Cardiac muscle cell (in vitro differentiated cells and primary cell): ENCODE data around the gene RNU4-1. TPM values are rescaled to one million over a fixed set of nuclear protein-coding genes. Genes with fewer than 3 reads are reported as not detected.
A peak's percentile ranks its signal among the peaks of the same experiment; 100 is the strongest.

Experiments
- DNase-seq, 2 donors: peaks; one replicate each; pipeline versions ENCODE4 v3.0.0 to v3.0.0-alpha.2; 2010 to 2017; ENCODE audit warnings: low read depth in 1 of 2, low spot score in 1 of 2
- H3K27ac ChIP-seq: fragments of 200-600 bp; sonication (generic); 2 replicates; pipeline ENCODE4 v1.5.1; 2016
- H3K27me3 ChIP-seq: fragments of 200-600 bp; sonication (generic); 2 replicates; pipeline ENCODE4 v1.6.0; 2016; ENCODE audit warnings: control low read depth
- H3K36me3 ChIP-seq: fragments of 200-600 bp; sonication (generic); 2 replicates; pipeline ENCODE4 v1.5.1; 2016; ENCODE audit warnings: control low read depth
- H3K4me1 ChIP-seq: fragments of 200-600 bp; sonication (generic); 2 replicates; pipeline ENCODE4 v1.8.1; 2017; ENCODE audit warnings: low read depth, mild to moderate bottlenecking, mixed run types
- H3K4me3 ChIP-seq: fragments of 200-600 bp; sonication (generic); 2 replicates; pipeline ENCODE4 v1.5.1; 2016; ENCODE audit warnings: mild to moderate bottlenecking
- H3K9me3 ChIP-seq: fragments of 200-600 bp; sonication (generic); 2 replicates; pipeline ENCODE4 v1.5.1; 2017; ENCODE audit warnings: low read depth, mild to moderate bottlenecking, control low read depth
- polyA plus RNA-seq: library from polyadenylated mRNA; unstranded; fragments of >200 nt; fragmentation: Nextera tagmentation; extraction: Ambion mirVana; gene quantifications from 2 replicates; pipeline ENCODE4 v1.2.1, GENCODE V29; 2016
- total RNA-seq: library from RNA; depleted of rRNA; stranded (reverse); fragments of >200 nt; gene quantifications from 2 replicates; pipeline ENCODE4 v1.2.3, GENCODE V29; 2016
- TF ChIP-seq, protein P1 (sequence below): IDR thresholded peaks from 2 replicates; pipeline ENCODE4 v1.5.1; 2012; ENCODE audit warnings: low read depth, mild to moderate bottlenecking, low read length

RNU4-1 gene
- total and polyA plus RNA-seq, 2 experiments from 2014 or later, result not detected

DNA sequence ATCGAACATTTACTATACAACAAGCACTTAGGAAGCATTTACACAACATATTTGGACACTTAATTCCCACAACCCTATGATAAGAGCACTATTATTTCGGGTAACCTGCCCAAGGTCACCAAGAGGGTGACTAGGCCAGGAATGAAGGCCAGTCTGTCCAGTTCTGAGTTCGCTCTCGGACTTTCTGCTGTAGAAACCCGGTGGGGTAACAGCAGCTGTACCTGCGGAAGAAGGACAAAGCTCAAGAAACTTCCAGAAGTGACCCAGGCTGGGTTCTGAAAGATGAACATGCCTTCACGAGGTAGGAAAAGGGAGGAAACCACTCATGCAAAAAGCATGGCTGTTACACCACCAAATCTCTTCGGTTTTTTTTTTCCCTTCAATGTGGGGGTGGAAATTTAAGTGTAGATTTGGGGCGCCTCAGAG lies 23.8 kb upstream of the RNU4-1 start:
- peaks cover 8% of the 10 kb centered on the region for H3K4me1 ChIP-seq
- peak overlapping the region; percentile 90 for H3K27ac ChIP-seq
- H3K27me3 ChIP-seq, result no peaks in the 10 kb centered on the region
- peak overlapping the region; percentile 33 for H3K4me3 ChIP-seq
- H3K9me3 ChIP-seq, result no peaks in the 10 kb centered on the region
- TF ChIP-seq, protein P1, sequence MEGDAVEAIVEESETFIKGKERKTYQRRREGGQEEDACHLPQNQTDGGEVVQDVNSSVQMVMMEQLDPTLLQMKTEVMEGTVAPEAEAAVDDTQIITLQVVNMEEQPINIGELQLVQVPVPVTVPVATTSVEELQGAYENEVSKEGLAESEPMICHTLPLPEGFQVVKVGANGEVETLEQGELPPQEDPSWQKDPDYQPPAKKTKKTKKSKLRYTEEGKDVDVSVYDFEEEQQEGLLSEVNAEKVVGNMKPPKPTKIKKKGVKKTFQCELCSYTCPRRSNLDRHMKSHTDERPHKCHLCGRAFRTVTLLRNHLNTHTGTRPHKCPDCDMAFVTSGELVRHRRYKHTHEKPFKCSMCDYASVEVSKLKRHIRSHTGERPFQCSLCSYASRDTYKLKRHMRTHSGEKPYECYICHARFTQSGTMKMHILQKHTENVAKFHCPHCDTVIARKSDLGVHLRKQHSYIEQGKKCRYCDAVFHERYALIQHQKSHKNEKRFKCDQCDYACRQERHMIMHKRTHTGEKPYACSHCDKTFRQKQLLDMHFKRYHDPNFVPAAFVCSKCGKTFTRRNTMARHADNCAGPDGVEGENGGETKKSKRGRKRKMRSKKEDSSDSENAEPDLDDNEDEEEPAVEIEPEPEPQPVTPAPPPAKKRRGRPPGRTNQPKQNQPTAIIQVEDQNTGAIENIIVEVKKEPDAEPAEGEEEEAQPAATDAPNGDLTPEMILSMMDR, result no peak
- no peak for DNase-seq
- no peaks in the 10 kb centered on the region for H3K36me3 ChIP-seq

DNA sequence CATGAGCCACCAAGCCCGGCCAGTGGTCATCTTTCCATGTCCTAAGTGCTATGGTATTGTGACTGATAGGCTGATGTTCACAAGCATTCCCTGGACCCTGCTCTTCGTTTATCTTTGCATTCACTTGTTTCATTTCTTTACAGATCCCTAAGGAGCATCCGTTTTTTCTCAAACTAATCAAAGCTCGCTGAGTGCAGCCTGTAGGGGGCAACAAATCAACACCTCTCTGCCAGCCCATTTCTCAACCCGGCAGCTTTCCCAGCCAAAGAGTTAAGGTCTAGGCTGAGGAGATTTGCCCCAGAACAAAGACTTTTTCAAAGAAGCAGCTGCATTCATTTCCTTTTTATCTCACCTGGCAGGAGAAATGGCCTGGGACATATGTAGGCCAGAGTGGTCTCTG lies 21.2 kb upstream of the RNU4-1 start:
- peaks cover 8% of the 10 kb centered on the region for H3K4me1 ChIP-seq
- TF ChIP-seq, protein P1, result peak; percentile 31
- no peaks in the 10 kb centered on the region for H3K27me3 ChIP-seq
- H3K36me3 ChIP-seq, result no peaks in the 10 kb centered on the region
- no peak overlapping the region for H3K27ac ChIP-seq
- H3K9me3 ChIP-seq, result no peaks in the 10 kb centered on the region
- peak in 1 of 2 donors; percentile 7 for DNase-seq
- no peak overlapping the region for H3K4me3 ChIP-seq

DNA sequence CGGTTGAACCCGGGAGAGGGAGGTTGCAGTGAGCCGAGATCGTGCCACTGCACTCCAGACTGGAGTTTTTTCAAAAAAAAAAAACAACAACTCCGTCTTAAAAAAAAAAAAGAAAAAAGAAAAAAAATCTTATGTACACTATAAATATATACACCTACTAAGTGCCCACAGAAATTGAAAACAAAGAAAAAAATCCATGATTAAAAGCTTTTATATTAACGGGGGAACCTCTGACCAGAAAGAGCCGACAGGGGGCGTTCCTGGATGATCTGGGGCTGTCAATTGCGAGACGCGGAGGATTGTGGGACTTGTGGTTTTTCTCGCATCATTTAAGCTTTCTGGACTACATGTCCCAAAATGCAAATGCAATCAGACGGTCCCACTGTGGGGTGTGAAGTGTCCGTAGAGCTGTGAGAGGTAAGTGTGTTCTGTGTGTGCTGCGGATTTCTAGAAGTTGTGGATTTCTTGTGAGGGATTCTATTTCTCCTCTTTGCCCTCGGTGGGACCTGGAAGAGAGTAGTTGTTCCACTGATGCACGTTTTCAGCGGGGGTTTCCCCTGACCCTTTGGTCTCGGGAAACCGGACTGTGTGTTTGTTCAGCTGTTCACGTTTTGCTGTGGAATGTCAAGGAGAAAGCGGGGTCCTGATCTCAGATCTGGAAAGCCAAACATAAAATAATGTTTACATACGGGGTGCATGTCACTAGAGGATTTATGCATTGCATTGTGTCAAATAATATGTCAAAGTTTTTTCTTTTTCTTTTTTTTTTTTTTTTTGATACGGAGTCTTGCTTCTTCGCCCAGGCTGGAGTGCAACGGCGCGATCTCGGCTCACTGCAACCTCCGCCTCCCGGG lies 9.2 kb upstream of the RNU4-1 start, which contains the start of gene SIRT4:
SIRT4 (plus strand) TSS at position 360 of the 854 bp plus-strand sequence. CDS start 1,241 bp downstream, outside the sequence.
- TF ChIP-seq, protein P1, result peak; percentile 88
- Histone ChIP-seq H3K27ac (peak within 1 kb of the TSS; percentile 53), H3K9me3 (no peaks in the 10 kb centered on the region), H3K4me3 (peak within 1 kb of the TSS; percentile 48), H3K4me1 (no peaks in the 10 kb centered on the region), H3K27me3 (no peaks in the 10 kb centered on the region), H3K36me3 (no peaks in the 10 kb centered on the region)
- peak; percentile 94 to 96 for DNase-seq

DNA sequence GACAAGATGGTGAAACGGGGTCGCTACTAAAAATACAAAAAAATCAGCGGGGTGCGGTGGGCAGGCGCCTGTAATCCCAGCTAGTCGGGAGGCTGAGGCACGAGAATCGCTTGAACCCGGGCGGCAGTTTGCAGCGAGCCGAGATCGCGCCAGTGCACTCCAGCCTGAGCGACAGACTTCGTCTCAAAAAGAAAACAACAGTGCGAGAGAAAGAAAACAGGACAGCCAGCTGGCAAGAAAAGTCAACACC lies 701 bp downstream of the RNU4-1 start:
- H3K27me3 ChIP-seq, result no peaks in the 10 kb centered on the region
- H3K4me3 ChIP-seq, result peak overlapping the region; percentile 45
- TF ChIP-seq, protein P1, result no peak
- no peak for DNase-seq
- no peaks in the 10 kb centered on the region for H3K9me3 ChIP-seq
- H3K36me3 ChIP-seq, result no peaks in the 10 kb centered on the region
- peaks cover 11% of the 10 kb centered on the region for H3K4me1 ChIP-seq
- peak overlapping the region; percentile 100 for H3K27ac ChIP-seq

DNA sequence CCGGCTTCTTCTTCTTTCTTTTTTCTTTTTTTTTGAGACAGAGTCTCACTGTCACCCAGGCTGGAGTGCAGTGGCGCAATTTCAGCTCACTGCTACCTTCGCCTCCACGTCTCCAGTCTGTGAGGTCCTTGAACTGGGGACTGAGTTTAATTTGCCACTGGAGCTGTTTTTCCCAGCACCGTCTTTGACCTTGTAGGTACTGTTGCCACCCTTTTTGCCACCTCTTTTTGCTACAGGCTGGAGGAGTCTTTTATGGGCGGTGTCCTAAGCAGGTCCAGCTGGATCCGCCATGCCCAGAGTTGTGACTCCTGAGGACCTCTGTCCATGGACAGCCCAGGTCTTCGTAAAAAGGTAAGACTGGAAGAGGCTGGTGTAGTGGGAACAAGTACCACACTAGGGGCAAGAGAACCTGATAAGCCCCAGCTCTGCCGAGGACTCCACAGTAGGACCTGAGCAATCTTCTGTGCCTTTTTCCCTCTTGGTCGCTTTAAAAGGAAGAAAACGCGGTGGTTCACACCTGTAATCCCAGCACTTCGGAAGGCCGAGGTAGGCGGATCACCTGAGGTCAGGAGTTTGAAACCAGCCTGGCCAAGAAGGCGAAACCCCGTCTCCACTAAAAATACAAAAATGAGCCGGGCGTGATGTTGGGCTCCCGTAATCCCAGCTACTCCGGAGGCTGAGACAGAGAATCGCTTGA lies 2.3 kb downstream of the RNU4-1 start:
- DNase-seq, result no peak
- Histone ChIP-seq H3K27me3 (no peaks in the 10 kb centered on the region), H3K4me3 (no peak overlapping the region), H3K4me1 (peaks cover 18% of the 10 kb centered on the region), H3K36me3 (no peaks in the 10 kb centered on the region), H3K27ac (peak overlapping the region; percentile 100), H3K9me3 (no peaks in the 10 kb centered on the region)
- TF ChIP-seq, protein P1, result no peak
